GM20000 (cell line): ENCODE data around the gene WWOX.

ENCODE experiments used
- DNase-seq: peaks from one replicate; pipeline ENCODE4 v3.0.0; 2012; ENCODE audit warnings: low spot score
- TF ChIP-seq, protein P1 (sequence below): IDR thresholded peaks from 2 replicates; pipeline ENCODE4 v1.5.1; 2012; ENCODE audit warnings: mild to moderate bottlenecking, control low read depth; ENCODE audit errors: extremely low read depth, missing control alignments

WWOX gene

DNA sequence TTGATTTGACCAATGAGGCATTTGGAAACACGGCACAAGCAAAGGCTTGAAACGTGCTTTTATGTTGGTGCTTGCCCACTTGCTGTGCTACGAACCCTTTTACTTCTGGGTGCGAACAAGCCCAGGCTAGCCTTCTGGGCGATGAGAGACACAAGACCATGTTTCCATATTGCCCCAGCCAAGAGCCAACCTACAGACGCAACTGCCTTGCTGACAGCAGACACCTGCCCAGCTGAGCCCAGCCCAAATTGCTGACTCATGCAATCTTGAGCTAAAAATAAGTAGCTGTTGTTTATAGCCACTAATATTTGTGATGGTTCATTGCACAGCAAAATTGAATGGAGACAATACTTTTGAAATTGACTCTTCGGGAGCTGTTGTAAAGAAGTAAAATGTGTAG, 464.5 kb downstream of the WWOX start:
- DNase-seq = no peak
- TF ChIP-seq, protein P1, sequence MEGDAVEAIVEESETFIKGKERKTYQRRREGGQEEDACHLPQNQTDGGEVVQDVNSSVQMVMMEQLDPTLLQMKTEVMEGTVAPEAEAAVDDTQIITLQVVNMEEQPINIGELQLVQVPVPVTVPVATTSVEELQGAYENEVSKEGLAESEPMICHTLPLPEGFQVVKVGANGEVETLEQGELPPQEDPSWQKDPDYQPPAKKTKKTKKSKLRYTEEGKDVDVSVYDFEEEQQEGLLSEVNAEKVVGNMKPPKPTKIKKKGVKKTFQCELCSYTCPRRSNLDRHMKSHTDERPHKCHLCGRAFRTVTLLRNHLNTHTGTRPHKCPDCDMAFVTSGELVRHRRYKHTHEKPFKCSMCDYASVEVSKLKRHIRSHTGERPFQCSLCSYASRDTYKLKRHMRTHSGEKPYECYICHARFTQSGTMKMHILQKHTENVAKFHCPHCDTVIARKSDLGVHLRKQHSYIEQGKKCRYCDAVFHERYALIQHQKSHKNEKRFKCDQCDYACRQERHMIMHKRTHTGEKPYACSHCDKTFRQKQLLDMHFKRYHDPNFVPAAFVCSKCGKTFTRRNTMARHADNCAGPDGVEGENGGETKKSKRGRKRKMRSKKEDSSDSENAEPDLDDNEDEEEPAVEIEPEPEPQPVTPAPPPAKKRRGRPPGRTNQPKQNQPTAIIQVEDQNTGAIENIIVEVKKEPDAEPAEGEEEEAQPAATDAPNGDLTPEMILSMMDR = no peak

DNA sequence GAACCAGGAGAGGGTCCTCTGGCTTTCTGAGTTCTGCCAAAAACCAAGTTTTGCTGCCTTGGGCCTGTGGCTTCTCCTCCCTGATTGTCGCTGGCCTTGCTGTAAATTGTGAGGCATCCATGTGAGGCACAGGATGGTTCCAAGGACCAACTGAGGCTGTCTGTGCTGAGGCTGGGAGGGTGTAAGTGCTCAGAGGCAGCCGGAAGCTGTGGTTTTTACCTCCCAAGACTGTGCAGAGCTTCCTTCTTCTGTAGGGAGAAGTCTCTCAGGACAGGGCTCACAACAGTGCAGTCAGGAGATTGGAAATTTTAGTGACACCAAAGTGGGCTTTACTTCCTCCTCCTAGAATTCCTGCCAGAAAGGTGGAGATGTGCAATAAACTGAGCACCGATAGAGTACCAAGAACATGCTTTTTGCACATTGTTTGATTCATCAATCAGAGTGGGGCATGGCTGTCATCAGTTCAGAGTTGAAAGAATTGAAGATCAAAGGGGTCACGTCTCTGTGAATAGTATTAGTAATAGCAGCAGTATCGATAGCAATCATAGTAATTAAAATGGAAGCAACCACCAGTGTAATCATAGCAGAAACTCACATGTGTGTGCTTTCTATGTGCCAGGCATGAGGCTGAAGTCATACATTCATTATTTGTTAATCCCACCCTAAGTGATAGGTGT, 467.1 kb downstream of the WWOX start:
- DNase-seq = no peak
- TF ChIP-seq, protein P1 = no peak

DNA sequence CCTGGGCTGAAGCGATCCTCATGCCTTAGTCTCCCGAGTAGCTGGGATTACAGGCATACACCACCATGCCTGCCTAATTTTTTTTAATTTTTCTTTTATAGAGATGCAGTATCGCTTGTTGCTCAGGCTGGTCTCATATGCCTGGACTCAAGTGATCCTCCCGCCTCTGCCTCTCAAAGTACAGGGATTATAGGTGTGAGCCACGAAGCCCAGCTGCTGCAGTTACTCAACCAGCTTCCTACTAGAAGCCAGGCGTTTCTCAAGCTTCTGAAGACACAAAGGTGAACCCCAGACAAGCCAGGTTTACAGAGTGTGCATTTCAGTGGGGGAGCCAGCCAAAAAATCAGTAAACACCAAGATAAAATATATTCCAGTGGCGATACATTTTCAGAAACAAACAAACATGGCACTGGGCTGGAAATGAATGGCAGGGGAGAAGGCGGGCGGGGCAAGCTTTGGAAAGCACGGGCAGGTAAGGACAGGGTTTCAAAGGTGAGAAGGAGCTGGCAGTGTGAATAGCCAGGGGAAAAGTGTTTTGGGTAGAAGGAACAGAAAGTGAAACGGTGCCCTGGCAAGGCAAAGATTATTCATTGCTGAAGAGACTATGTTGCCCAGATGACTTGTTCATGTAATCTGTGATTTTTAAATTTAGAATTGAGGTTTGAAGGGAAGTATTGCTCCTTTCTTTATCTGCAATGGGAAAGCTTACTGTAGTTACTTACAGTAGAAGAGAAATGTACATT, 471.1 kb downstream of the WWOX start:
- no peak for DNase-seq
- TF ChIP-seq, protein P1 = no peak

DNA sequence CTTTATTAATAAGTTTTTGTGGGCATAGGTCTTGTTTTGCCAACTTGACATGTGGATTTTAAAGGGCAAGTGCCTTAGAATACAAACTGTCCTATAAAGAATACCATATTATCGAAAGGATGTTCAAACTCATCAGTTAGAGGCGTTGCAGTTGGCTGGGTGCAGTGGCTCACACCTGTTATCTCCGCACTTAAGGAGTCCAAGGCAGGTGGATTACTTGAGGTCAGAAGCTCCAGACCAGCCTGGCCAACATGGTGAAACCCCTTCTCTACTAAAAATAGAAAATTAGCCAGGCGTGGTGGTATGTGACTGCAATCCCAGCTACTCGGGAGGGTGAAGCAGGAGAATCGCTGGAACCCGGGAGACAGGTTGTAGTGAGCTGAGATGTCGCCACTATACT, 472.0 kb downstream of the WWOX start:
- no peak for DNase-seq
- TF ChIP-seq, protein P1 = no peak

DNA sequence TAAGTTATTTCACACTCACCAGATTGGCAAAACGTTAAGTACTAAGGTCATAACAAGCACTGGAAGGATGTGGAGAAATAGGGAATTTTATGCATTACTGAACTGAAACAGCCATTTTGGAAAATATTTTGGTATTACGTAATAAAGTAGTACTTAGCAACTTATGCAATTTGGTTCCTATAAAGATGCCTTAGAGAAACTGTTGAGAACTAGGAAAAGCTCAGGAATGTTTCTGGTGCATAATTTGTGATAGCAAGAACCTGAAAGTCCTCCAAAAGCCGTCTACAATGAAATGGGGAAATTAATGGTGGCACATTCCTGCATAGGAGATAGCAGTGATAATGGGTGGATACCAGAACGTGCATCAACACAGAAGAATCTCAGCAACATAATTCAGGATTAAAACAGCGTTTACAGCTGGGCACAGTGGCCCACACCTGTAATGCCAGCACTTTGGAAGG, 472.5 kb downstream of the WWOX start:
- no peak for DNase-seq
- TF ChIP-seq, protein P1 = no peak

DNA sequence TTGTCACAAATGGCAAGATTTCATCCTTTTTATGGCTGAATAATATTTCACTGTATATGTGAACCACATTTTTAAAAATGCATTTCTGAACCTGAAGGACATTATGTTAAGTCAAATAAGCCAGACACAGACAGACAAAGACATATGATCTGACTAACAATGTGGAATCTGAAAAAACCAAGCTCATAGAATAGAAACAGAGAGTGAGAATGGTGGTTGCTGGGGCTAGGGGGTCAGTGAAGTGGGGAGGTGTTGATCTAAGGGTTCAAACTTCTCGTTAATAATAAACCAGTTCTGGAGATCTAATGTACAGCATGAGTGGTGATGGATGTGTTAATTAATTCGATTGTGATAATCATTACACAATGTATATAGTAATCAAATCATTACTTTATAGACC, 475.1 kb downstream of the WWOX start:
- TF ChIP-seq, protein P1 = no peak
- no peak for DNase-seq

DNA sequence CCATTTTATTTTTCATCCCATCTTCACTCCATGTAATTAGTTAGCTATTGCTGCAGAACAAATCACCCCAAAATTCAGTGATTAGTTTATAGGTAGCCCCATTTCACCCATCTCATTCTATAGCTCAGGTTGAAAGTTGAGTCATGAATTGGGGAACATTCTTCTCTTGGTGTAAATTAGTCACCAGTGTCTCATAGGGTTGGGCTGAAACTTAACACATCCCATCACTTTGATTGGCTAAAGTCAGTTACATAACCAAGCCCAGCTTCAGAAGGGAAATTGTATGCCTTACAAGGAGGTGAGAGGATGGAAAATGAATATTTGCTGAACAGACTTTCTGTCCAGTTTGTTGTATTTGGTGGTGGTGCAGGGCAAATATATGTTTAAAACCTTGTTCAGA, 477.5 kb downstream of the WWOX start:
- no peak for DNase-seq
- TF ChIP-seq, protein P1 = no peak
